ENCODE data around the gene MSMO1. TPM values are rescaled to one million over a fixed set of nuclear protein-coding genes. Genes with fewer than 3 reads are reported as not detected.

The MSMO1 gene
- total and polyA plus RNA-seq, 2 of the 8 experiments (the other 6 are each of a cell fraction or from before 2014, with no cell fraction given) = 79.8 to 109 TPM

GRCh38 chr4:165302658-165303057 lies 24.8 kb upstream of the MSMO1 start:
- no peaks in the 10 kb centered on the region for H3K4me1 ChIP-seq (replicated peaks in 1 of 4; ENCODE audit: control insufficient read depth in 3 of 4, insufficient read depth in 4 of 4, low read length in 3 of 4)
- no peaks in the 10 kb centered on the region for H3K23me2 ChIP-seq (ENCODE audit: low read depth, low read length)

More at GRCh38 chr4:165302658-165303057, 24.8 kb upstream of the MSMO1 start:
- Histone ChIP-seq H3K27me3 (replicated peaks in 1 of 4; ENCODE audit: control insufficient read depth in 3 of 4, extremely low read depth in 1 of 4, insufficient read depth in 3 of 4, low read length in 3 of 4) (peaks cover 0 to 1% (median 0%) of the 10 kb centered on the region in 4 experiments; a peak in 1 of 7 replicates), H2AK5ac (ENCODE audit: low read depth, low read length) (no peak overlapping the region), H3K23ac (ENCODE audit: insufficient read length) (no peak overlapping the region), H3K27ac (ENCODE audit: low read depth, low read length) (no peak overlapping the region), H4K5ac (ENCODE audit: insufficient read length, low read depth, low read length) (no peak overlapping the region), H2BK20ac (ENCODE audit: low read length) (no peak overlapping the region), H3K4me2 (ENCODE audit: insufficient read depth in 1 of 2, low read depth in 2 of 2, low read length in 2 of 2) (no peak overlapping the region), H3K79me2 (ENCODE audit: control insufficient read depth in 1 of 2, insufficient read depth in 2 of 2, low read length in 2 of 2) (no peaks in the 10 kb centered on the region), H3K4ac (replicated peaks; ENCODE audit: insufficient read length, low read depth, low read length) (no peak overlapping the region), H3K4me3 (ENCODE audit: extremely low read depth in 1 of 4, insufficient read depth in 2 of 4, low read depth in 3 of 4, low read length in 4 of 4) (no peak overlapping the region), H3K9ac (replicated peaks in 1 of 4; ENCODE audit: extremely low read depth in 1 of 4, low read depth in 3 of 4, low read length in 3 of 4) (no peak overlapping the region), H4K91ac (replicated peaks; ENCODE audit: insufficient read length, low read length) (no peak overlapping the region), H3K36me3 (ENCODE audit: control insufficient read depth in 2 of 4, insufficient read depth in 4 of 4, low read length in 3 of 4) (peaks cover 0 to 3% (median 1%) of the 10 kb centered on the region in 4 experiments; a peak in 1 of 8 replicates), H4K20me1 (replicated peaks in 1 of 2; ENCODE audit: control insufficient read depth in 1 of 2, insufficient read depth in 2 of 2, low read length in 2 of 2) (no peaks in the 10 kb centered on the region), H3K18ac (ENCODE audit: extremely low read depth, low read length) (no peak overlapping the region), H2BK15ac (ENCODE audit: low read length) (no peak overlapping the region), H3K56ac (replicated peaks; ENCODE audit: insufficient read length, low read depth, low read length) (no peak overlapping the region), H2AFZ (ENCODE audit: low read length) (no peak overlapping the region), H2BK12ac (ENCODE audit: low read depth, low read length) (no peak overlapping the region), H2BK120ac (replicated peaks; ENCODE audit: low read depth, low read length) (no peak overlapping the region), H2BK5ac (ENCODE audit: low read depth, low read length) (no peak overlapping the region), H4K8ac (ENCODE audit: extremely low read depth, insufficient read depth, low read length) (no peak overlapping the region), H3K79me1 (ENCODE audit: low read depth, low read length) (no peaks in the 10 kb centered on the region), H3K9me3 (ENCODE audit: insufficient read depth in 2 of 2, low read depth in 1 of 2, low read length in 1 of 2) (no peaks in the 10 kb centered on the region), H3K14ac (ENCODE audit: insufficient read length) (no peak overlapping the region)
- ChIA-PET CTCF (ENCODE audit: partially characterized antibody) (no interaction called here), POLR2A (ENCODE audit: partially characterized antibody) (no interaction called here)
- no peak for DNase-seq (ENCODE audit: low read depth in 1 of 2, low spot score in 2 of 2)
- no peak for FAIRE-seq
- no peak for TF ChIP-seq E2F6 (IDR thresholded peaks at IDR 0.05)
- TF ChIP-seq MAFK (IDR thresholded peaks at IDR 0.05; ENCODE audit: low read depth, low read length) = no peak
- no peak for TF ChIP-seq TAF7 (optimal IDR thresholded peaks at IDR 0.05; ENCODE audit: borderline replicate concordance, low read depth, low read length)
- TF ChIP-seq RFX5 (IDR thresholded peaks at IDR 0.05; ENCODE audit: borderline replicate concordance, low read depth, low read length) = no peak
- TF ChIP-seq BCL11A (IDR thresholded peaks at IDR 0.05; ENCODE audit: low read depth in 2 of 2, low read length in 2 of 2) = no peak
- no peak for TF ChIP-seq CBX5 (IDR thresholded peaks at IDR 0.05; ENCODE audit: low read depth, low read length)
- TF ChIP-seq CHD1 (IDR thresholded peaks at IDR 0.05; ENCODE audit: low read depth, low read length) = no peak
- TF ChIP-seq SP1 (IDR thresholded peaks at IDR 0.05; ENCODE audit: low read depth, low read length) = no peak
- no peak for TF ChIP-seq SP4 (IDR thresholded peaks at IDR 0.05; ENCODE audit: low read length)
- WGBS, 2 experiments (ENCODE audit: extremely low coverage in 1 of 2, insufficient coverage in 1 of 2, insufficient read length in 1 of 2, insufficient replicate concordance in 2 of 2, low coverage in 1 of 2, low lambda C conversion rate in 2 of 2, missing lambda C conversion rate in 1 of 2) = 85% methylated on average over 1 of the region's 1 CpG; no CpG with 5 or more reads in 1 of the 2 experiments
